HG02678 (cell line): ENCODE results near the gene TMEM175.

Source experiments
- ATAC-seq: cut with Tn5 transposase; IDR thresholded peaks from one replicate; pipeline ENCODE4 v1.9.1; 2021; ENCODE audit warnings: mild to moderate bottlenecking, moderate library complexity; ENCODE audit not compliant: unreplicated experiment

TMEM175 gene

GRCh38 chr4:931960-932712 is at the start of gene TMEM175, which contains the start of gene GAK:
Gene TMEM175 (plus strand): TSS chr4:932460. CDS start chr4:947740, 15,280 bp downstream.
Gene GAK (minus strand): TSS chr4:932316. CDS start chr4:932187, 129 bp downstream.
- ATAC-seq, result peak; percentile 93

- no peak for ATAC-seq
Observed at GRCh38 chr4:882646-883045, 49.6 kb upstream of the TMEM175 start.

- ATAC-seq, result no peak
Observed at GRCh38 chr4:883377-884095, 48.7 kb upstream of the TMEM175 start.

GRCh38 chr4:884259-884658 is 48.0 kb upstream of the TMEM175 start:
- ATAC-seq, result no peak

GRCh38 chr4:884896-885295 is 47.4 kb upstream of the TMEM175 start:
- no peak for ATAC-seq

GRCh38 chr4:885353-885752 is 46.9 kb upstream of the TMEM175 start:
- no peak for ATAC-seq

GRCh38 chr4:886244-886643 is 46.0 kb upstream of the TMEM175 start:
- ATAC-seq, result no peak

- no peak for ATAC-seq
Observed at GRCh38 chr4:887034-887763, 45.1 kb upstream of the TMEM175 start.

- ATAC-seq, result no peak
Observed at GRCh38 chr4:888029-888428, 44.2 kb upstream of the TMEM175 start.

GRCh38 chr4:889516-889915 is 42.7 kb upstream of the TMEM175 start:
- ATAC-seq, result no peak

- no peak for ATAC-seq
Observed at GRCh38 chr4:890036-890695, 42.1 kb upstream of the TMEM175 start.

GRCh38 chr4:891747-892146 is 40.5 kb upstream of the TMEM175 start:
- ATAC-seq, result no peak

- no peak for ATAC-seq
Observed at GRCh38 chr4:892780-893179, 39.5 kb upstream of the TMEM175 start.

GRCh38 chr4:893276-893994 is 38.8 kb upstream of the TMEM175 start:
- ATAC-seq, result no peak

- ATAC-seq, result no peak
Observed at GRCh38 chr4:893995-894705, 38.1 kb upstream of the TMEM175 start.

- ATAC-seq, result no peak
Observed at GRCh38 chr4:895596-895995, 36.7 kb upstream of the TMEM175 start.

- no peak for ATAC-seq
Observed at GRCh38 chr4:896216-896615, 36.0 kb upstream of the TMEM175 start.

GRCh38 chr4:896630-897029 is 35.6 kb upstream of the TMEM175 start:
- ATAC-seq, result no peak

- no peak for ATAC-seq
Observed at GRCh38 chr4:898123-898522, 34.1 kb upstream of the TMEM175 start.
